K562 (cell line): ENCODE measurements around the gene BTF3L4. TPM values are rescaled to one million over a fixed set of nuclear protein-coding genes. Genes with fewer than 3 reads are reported as not detected.

Experiments used
- ATAC-seq: fragments of 200-7000 bp; cut with Tn5 transposase; 3 replicates; pipeline ENCODE4 v1.9.1; 2020; ENCODE audit warnings: moderate library complexity
- BruUV-seq: library from RNA; stranded (reverse); fragments of 400-500 nt; replicated peaks from 2 replicates; lab custom pipeline; 2021; lab: Mats Ljungman, UMichigan
- CTCF ChIA-PET: fragments of 300-600 bp; formaldehyde crosslinking; extraction: SDS; loops from one replicate; lab custom pipeline; 2021; ENCODE audit warnings: low intra/inter-chr PET ratio; lab: Yijun Ruan, JAX
- POLR2A ChIA-PET: fragments of 300-600, 350-650 bp; sonication (Branson Sonifier 250); formaldehyde crosslinking; extraction: SDS; loops from one replicate; lab custom pipeline; 2021; ENCODE audit warnings: antibody characterized with exemption, inconsistent platforms; lab: Yijun Ruan, JAX
- DNase-seq, 4 experiments: peaks; one replicate each; pipeline versions ENCODE4 v3.0.0 to v3.0.0-alpha.2; 2011 to 2018; ENCODE audit warnings: low spot score in 3 of 4, mixed read lengths in 3 of 4; ENCODE audit errors: extremely low read depth in 1 of 4
- FAIRE-seq: peaks from 2 replicates; lab custom pipeline; 2011; peaks lifted over from hg19 to GRCh38; lab: Jason Lieb, UNC
- H2AFZ ChIP-seq: 2 replicates; pipeline ENCODE4 v1.6.0; 2011; ENCODE audit warnings: low read depth, low read length, control low read depth, inconsistent platforms
- H3K27ac ChIP-seq: fragments of 200-600 bp; 3 replicates; pipeline ENCODE4 v1.8.0; 2011; ENCODE audit warnings: low read depth, mild to moderate bottlenecking, control low read depth, inconsistent platforms, low read length, moderate library complexity, mixed read lengths; ENCODE audit errors: extremely low read depth
- H3K27me3 ChIP-seq, 2 experiments: fragments of 300-600 bp in 1 of 2; 2 replicates in 1 of 2; 3 replicates in 1 of 2; pipeline versions ENCODE4 v1.6.0 to v1.8.0; 2011; ENCODE audit warnings: inconsistent platforms in 2 of 2, low read length in 2 of 2, mild to moderate bottlenecking in 1 of 2, mixed read lengths in 1 of 2, moderate library complexity in 1 of 2; ENCODE audit not compliant: control insufficient read depth in 2 of 2, insufficient read depth in 2 of 2
- H3K36me3 ChIP-seq: fragments of 300-600 bp; 3 replicates; pipeline ENCODE4 v1.8.0; 2011; ENCODE audit warnings: mild to moderate bottlenecking, low read length, inconsistent platforms; ENCODE audit not compliant: control insufficient read depth, insufficient read depth
- H3K4me1 ChIP-seq, 2 experiments: fragments of 200-600 bp in 1 of 2; replicated peaks in 1 of 2; 2 replicates in 1 of 2; 3 replicates in 1 of 2; pipeline versions ENCODE4 v1.5.1 to v1.8.0; 2011; ENCODE audit warnings: inconsistent platforms in 2 of 2, low read length in 2 of 2, mild to moderate bottlenecking in 1 of 2, mixed read lengths in 1 of 2, moderate library complexity in 1 of 2; ENCODE audit not compliant: control insufficient read depth in 2 of 2, insufficient read depth in 2 of 2
- H3K4me2 ChIP-seq: 2 replicates; pipeline ENCODE4 v1.6.1; 2011; ENCODE audit warnings: low read length, control low read depth, inconsistent platforms, mixed read lengths; ENCODE audit not compliant: insufficient read depth
- H3K4me3 ChIP-seq: fragments of 200-600 bp; sonication (generic), shearing (Covaris generic); 2 replicates; pipeline ENCODE4 v1.5.1; 2016; ENCODE audit warnings: control low read depth, inconsistent platforms
- H3K79me2 ChIP-seq: fragments of 200-600 bp; 3 replicates; pipeline ENCODE4 v1.8.0; 2011; ENCODE audit warnings: low read length, inconsistent platforms; ENCODE audit not compliant: control insufficient read depth, insufficient read depth
- H3K9ac ChIP-seq, 2 experiments: 2 replicates each; pipeline versions ENCODE4 v1.6.0 to v1.6.1; 2011; ENCODE audit warnings: low read depth in 2 of 2, low read length in 2 of 2, control low read depth in 1 of 2, inconsistent platforms in 1 of 2, mild to moderate bottlenecking in 1 of 2, mixed read lengths in 1 of 2; ENCODE audit not compliant: insufficient read depth in 1 of 2
- H3K9me1 ChIP-seq: one replicate; pipeline ENCODE4 v1.6.0; 2011; ENCODE audit warnings: inconsistent platforms, mild to moderate bottlenecking, low read length, moderate library complexity; ENCODE audit not compliant: control insufficient read depth, insufficient read depth
- H3K9me3 ChIP-seq: replicated peaks from 2 replicates; pipeline ENCODE4 v1.5.1; 2011; ENCODE audit warnings: low read depth, low read length, inconsistent platforms; ENCODE audit not compliant: control insufficient read depth, insufficient read depth
- H4K20me1 ChIP-seq: replicated peaks from 2 replicates; pipeline ENCODE4 v1.6.1; 2011; ENCODE audit warnings: low read length, inconsistent platforms, mixed read lengths; ENCODE audit not compliant: control insufficient read depth, insufficient read depth
- BCOR ChIP-seq: fragments of 450-650 bp; IDR thresholded peaks from 2 replicates; pipeline ENCODE4 v1.6.1; 2016
- CEBPG ChIP-seq, 3 experiments: fragments of 200-800 bp in 1 of 3; sonication (Bioruptor generic) in 1 of 3; sonication (generic) in 1 of 3; formaldehyde crosslinking in 1 of 3; IDR thresholded peaks in 2 of 3; conservative IDR thresholded peaks in 1 of 3; 2 replicates each; pipeline versions ENCODE4 v1.6.1 to v1.8.0; 2016 to 2022; ENCODE audit warnings: missing compliant biosample characterization in 2 of 3, missing genetic modification characterization in 2 of 3, mild to moderate bottlenecking in 1 of 3, missing genetic modification reagents in 1 of 3
- IRF2 ChIP-seq: sonication (generic); formaldehyde crosslinking; IDR thresholded peaks from 2 replicates; pipeline ENCODE4 v1.8.1; 2022; ENCODE audit warnings: mild to moderate bottlenecking, missing genetic modification reagents
- TRIM24 ChIP-seq, 2 experiments: fragments of 450-650 bp; IDR thresholded peaks; 2 replicates each; pipeline ENCODE4 v1.6.1; 2016
- WGBS: fragments of 100-300 bp; shearing (Covaris generic); methylation state at CpG from one replicate; pipeline ENCODE4 v1.1.6; 2016; ENCODE audit warnings: low coverage, mixed read lengths; ENCODE audit not compliant: insufficient coverage; ENCODE audit errors: missing lambda C conversion rate; 5-methylcytosine and 5-hydroxymethylcytosine counted together
- in situ Hi-C: fragments of 300-500 bp; cut with MboI; formaldehyde crosslinking; loops from 4 replicates; pipeline ENCODE4 v1.15.0; 2018; ENCODE audit warnings: inconsistent platforms, mixed read lengths
- intact Hi-C: fragments of 100-400 bp; cut with micrococcal nuclease; formaldehyde crosslinking; loops from 2 replicates; pipeline ENCODE4 v1.14.2; 2022
- polyA plus RNA-seq, 8 experiments: library from polyadenylated mRNA; depleted of rRNA in 4 of 8; stranded (reverse) in 5 of 8; unstranded in 3 of 8; fragments of >200 nt; fragmentation: Nextera tagmentation in 2 of 8; fragmentation: Illumina TruSeq in 1 of 8; extraction: Ambion mirVana in 2 of 8; extraction: Trizol in 1 of 8; gene quantifications; 2 replicates each; pipeline versions ENCODE4 v1.2.1 to v1.2.3, GENCODE V29; 2011 to 2014; ENCODE audit warnings: inconsistent platforms in 1 of 8, missing spikeins in 1 of 8
- total RNA-seq, 7 experiments: library from RNA; depleted of rRNA in 6 of 7; stranded (reverse); fragments of >200 nt in 6 of 7; fragmentation: Illumina TruSeq in 2 of 7; extraction: Trizol in 2 of 7; gene quantifications; 2 replicates each; pipeline versions ENCODE4 v1.2.1 to v1.2.3, GENCODE V29; 2011 to 2021; ENCODE audit warnings: low replicate concordance in 1 of 7

The BTF3L4 gene
- total and polyA plus RNA-seq, 9 of the 15 experiments (the other 6 are each of a cell fraction or from before 2014, with no cell fraction given): 40.1 to 106 (median 88.8) TPM

DNA sequence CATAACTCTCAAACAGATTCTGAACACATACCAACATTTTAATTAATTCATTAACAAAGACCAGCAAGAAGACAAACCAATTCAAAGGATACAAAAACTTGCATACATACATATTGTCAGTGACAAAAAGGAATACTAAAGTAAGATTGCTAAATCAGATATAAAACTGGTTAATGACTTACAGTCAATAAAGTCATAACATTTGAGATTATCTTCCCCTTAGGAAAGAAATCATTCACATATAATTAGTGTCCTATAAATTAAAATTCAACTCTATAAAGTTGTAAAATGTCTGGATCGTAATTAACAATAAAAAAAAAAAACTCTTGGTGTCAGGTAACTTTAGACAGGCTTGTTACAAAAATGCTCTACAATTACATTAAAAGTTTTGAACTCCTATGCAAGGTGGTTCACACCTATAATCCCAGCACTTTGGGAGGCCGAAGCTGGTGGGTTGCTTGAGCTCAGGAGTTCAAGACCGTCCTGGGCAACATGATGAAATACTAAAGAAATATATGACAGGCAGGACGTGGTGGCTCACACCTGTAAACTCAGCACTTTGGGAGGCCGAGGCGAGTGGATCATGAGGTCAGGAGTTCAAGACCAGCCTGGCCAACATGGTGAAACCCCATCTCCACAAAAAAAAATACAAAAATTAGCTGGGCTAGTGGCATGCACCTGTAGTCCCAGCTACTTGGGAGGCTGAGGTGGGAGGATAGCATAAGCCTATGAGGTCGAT is 47.9 kb upstream of the BTF3L4 start:
- BruUV-seq: no TSS peak
- Histone ChIP-seq H3K27ac (no peak overlapping the region), H3K9me1 (no peaks in the 10 kb centered on the region), H3K4me1 (peaks cover 0 to 12% of the 10 kb centered on the region in 2 experiments; a peak in 4 of 5 replicates), H3K9me3 (no peaks in the 10 kb centered on the region), H3K27me3 (no peaks in the 10 kb centered on the region), H2AFZ (no peak overlapping the region), H3K9ac (no peak overlapping the region), H4K20me1 (no peaks in the 10 kb centered on the region), H3K4me3 (no peak overlapping the region), H3K36me3 (no peaks in the 10 kb centered on the region), H3K4me2 (no peak overlapping the region), H3K79me2 (no peaks in the 10 kb centered on the region)
- CTCF ChIA-PET: interaction anchor here (0.6 kb wide), 1 partner anchor 117 kb away, joined by 3 read pairs; no protein-coding TSS in a partner anchor
- POLR2A ChIA-PET: interaction anchor here (1.0 kb wide), 1 partner anchor 13 kb away, joined by 3 read pairs; no protein-coding TSS in a partner anchor
- in situ Hi-C loops (no loop called here), intact Hi-C loops (loop anchor here (10.0 kb wide), 2 partner anchors 183 to 213 kb away; no protein-coding TSS in a partner anchor)
- DNase-seq (no peak), FAIRE-seq (no peak), ATAC-seq (no peak)
- TF ChIP-seq TRIM24 (IDR thresholded peaks at IDR 0.05): peak; percentile 59 to 83; a peak in 3 of 4 replicates
- no peak for TF ChIP-seq IRF2 (CRISPR knock-in tag)
- TF ChIP-seq BCOR: peak; percentile 41; the same call in 1 of the 2 replicates
- TF ChIP-seq CEBPG (CRISPR knock-in tag; IDR thresholded peaks at IDR 0.05): no peak
- TF ChIP-seq CEBPG (tag; conservative IDR thresholded peaks at IDR 0.05 in 1 of 2, IDR thresholded peaks at IDR 0.05 in 1 of 2): peak in 1 of 2 experiments; percentile 27; a peak in 1 of 4 replicates
- WGBS: 66% methylated on average over 7 of the region's 7 CpGs
